ENCODE results near the gene CX3CR1.

- TF ChIP-seq CTCF (conservative IDR thresholded peaks at IDR 0.05; ENCODE audit: low read length) (no peak), EZH2phosphoT487 (IDR thresholded peaks at IDR 0.05; ENCODE audit: borderline replicate concordance, low read depth, low read length) (no peak)
Observed at GRCh38 chr3:39222939-39223338, 56.9 kb downstream of the CX3CR1 start.
